ENCODE results near the gene MTA1.

MTA1 gene

GRCh38 chr14:105415481-105416428 is 3.9 kb upstream of the MTA1 start:
- FAIRE-seq = no peak
- TF ChIP-seq CTCF (IDR thresholded peaks at IDR 0.05; ENCODE audit: insufficient read depth, missing control alignments) = no peak
- DNase-seq (ENCODE audit: insufficient read length, low spot score) = no peak

DNA sequence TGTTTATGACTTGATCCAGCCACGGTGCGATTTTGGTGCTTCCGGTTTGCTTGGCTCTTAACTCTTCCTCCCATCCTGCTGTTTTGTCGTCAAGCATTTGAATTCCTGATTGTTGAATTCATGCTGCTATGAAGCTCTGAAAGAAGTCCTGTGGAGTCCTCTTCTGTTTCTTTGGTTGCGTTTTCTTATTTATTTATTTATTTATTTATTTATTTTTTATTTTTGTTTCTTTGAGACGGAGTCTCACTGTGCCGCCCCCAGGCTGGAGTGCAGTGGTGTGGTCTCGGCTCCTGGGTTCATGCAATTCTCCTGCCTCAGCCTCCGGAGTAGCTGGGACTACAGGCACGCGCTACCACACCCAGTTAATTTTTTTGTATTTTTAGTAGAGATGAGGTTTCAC is 3.0 kb upstream of the MTA1 start:
- TF ChIP-seq CTCF (IDR thresholded peaks at IDR 0.05; ENCODE audit: insufficient read depth, missing control alignments) = no peak
- DNase-seq (ENCODE audit: insufficient read length, low spot score) (no peak), FAIRE-seq (no peak)

DNA sequence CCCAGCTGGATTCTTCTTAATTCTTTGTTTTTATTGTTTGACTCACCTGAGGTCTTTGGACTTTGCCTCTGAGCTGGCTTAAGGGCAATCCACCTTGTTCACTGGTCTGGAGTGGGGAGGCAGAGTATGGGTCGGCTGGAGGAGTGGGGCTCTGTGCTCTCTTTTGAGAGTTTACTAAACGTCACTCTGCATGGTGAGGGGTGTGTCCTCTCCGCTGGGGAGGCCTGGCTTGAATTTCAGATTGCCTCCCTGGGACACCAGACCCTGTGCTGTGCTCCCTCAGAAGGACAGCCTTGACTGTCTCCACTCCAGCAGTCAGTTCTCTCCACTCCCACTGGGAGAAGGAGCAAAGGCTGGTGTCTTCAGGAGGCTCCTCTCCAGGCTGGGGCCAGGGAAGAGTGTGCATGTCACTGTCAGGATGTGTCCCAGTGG is 1.9 kb upstream of the MTA1 start:
- no peak for FAIRE-seq
- TF ChIP-seq CTCF (IDR thresholded peaks at IDR 0.05; ENCODE audit: insufficient read depth, missing control alignments) = no peak
- DNase-seq (ENCODE audit: insufficient read length, low spot score) = no peak

- no peak for TF ChIP-seq CTCF (IDR thresholded peaks at IDR 0.05; ENCODE audit: insufficient read depth, missing control alignments)
- FAIRE-seq = no peak
- no peak for DNase-seq (ENCODE audit: insufficient read length, low spot score)
Observed at GRCh38 chr14:105418269-105419194, 1.1 kb upstream of the MTA1 start.

DNA sequence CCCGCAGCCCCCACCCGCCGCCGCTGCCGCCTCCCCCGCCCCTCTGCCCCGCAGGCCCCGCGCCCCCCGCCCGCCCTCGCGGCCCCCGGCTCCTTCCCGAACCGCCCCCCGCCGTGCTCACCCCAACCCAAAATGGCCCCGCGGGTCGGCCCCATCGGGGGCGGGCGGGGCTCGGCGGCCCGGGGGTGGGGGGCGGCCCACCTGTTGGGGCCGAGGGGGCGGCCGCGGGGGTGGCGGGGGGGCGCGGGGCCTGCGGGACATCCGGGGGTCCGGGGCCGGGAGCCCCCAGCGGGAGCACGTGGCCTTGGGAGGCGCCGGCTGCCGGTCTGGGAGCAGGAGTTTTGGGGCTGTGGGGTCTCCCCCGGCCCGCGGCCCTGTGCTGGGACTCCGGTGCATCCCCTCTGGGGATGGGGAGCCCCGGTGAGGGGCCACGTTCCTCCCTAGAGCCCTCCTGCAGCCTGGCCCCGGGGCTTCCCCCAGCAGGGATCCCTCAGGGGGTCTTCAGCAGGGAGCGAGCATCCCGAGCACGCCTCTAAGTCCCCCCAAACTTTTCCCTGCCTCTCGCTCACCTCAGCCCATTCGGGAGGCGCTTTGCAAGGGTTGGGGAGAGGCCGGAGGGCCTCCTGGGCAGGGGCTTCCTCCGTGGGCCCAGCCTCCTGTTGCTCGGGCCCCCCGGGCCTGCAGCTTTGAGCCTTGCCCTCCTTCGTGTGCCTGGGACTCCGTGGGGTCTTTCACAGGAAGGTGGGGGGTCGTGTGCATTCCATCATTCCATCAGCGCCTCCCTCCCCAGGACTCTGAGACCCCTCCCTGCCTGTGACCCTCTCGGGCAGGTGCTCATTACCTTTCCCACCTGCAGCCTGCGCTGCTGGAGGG is 710 bp downstream of the MTA1 start:
- FAIRE-seq = no peak
- TF ChIP-seq CTCF (IDR thresholded peaks at IDR 0.05; ENCODE audit: insufficient read depth, missing control alignments) = no peak
- no peak for DNase-seq (ENCODE audit: insufficient read length, low spot score)

GRCh38 chr14:105420974-105421674 is 1.5 kb downstream of the MTA1 start:
- no peak for TF ChIP-seq CTCF (IDR thresholded peaks at IDR 0.05; ENCODE audit: insufficient read depth, missing control alignments)
- FAIRE-seq (no peak), DNase-seq (ENCODE audit: insufficient read length, low spot score) (no peak)
